Cerebellar nuclear complex (tissue), 1 donor: Measurements from ENCODE around the gene ACADSB.

ENCODE experiments used
- DNase-seq, 2 experiments: peaks; one replicate each; lab custom pipeline; 2025; lab: John Stamatoyannopoulos, UW

ACADSB gene

DNA sequence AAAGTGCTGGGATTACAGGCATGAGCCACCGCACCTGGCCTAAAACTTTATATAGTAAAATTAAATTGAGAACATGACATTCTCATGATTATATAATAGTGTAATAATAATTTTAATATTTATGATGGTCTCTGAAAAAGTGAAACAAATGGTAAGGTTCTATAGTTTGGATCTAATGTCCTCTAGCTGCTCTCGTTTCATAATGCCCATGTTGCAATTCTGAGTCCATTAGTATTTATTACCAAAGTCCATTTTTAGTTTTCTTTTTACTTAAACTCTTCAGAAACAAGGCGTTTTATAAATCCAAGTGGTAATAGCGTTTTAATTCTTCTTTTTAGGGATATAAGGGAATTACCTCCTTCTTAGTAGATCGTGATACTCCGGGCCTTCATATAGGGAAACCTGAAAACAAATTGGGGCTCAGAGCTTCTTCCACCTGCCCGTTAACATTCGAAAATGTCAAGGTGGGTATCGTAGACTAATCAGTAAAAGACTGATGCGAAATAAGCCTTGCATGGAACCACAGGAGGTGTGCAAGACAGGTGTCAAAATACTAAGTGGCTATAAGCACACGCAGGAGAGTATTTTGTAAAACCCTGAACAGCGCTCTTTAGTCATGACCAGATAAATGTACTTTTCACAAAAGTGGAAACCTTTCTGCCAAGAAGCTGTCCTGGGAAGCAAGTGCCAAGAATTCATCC lies 34.1 kb downstream of the ACADSB start:
- no peak for DNase-seq

DNA sequence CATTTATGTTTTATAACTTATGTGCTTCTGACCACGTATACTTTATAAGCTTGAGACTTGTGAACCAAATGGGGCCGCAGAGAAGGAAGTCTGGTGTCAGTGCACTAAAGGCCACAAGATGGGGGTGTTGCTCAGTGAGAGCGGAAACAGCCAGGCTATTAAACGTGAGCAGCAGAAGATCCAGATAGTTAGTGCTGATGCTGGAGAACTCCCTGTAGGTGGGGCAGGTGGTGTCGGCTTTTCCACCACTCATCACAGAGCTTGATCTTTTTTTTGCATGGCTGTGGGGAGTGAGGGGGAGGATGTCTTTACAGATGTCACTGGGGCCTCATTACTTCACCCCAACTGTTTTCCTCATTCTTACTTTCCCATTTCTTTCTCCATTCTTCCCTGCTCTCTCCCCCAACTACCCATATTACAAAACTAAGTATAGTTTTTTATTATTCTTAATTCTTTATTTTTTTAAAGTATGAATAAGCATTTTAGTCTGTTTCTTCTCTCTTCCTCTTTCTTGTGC lies 34.7 kb downstream of the ACADSB start:
- no peak for DNase-seq

DNA sequence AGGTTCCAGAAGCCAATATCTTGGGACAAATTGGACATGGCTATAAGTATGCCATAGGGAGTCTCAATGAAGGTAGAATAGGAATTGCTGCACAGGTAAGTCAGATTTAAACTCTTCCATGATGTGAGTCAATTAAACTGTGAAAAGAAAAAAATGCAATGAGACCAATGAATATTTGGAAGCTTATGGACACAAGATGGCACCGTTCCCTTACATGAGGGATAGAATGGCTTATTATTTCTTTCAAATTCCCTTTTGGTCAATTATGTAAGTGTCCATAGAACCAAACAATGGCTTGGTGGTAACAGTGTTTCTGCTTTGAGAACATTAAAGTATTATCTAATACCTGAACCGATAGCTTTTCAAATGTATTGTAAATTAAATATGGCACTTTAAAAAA lies 35.6 kb downstream of the ACADSB start:
- DNase-seq = no peak

DNA sequence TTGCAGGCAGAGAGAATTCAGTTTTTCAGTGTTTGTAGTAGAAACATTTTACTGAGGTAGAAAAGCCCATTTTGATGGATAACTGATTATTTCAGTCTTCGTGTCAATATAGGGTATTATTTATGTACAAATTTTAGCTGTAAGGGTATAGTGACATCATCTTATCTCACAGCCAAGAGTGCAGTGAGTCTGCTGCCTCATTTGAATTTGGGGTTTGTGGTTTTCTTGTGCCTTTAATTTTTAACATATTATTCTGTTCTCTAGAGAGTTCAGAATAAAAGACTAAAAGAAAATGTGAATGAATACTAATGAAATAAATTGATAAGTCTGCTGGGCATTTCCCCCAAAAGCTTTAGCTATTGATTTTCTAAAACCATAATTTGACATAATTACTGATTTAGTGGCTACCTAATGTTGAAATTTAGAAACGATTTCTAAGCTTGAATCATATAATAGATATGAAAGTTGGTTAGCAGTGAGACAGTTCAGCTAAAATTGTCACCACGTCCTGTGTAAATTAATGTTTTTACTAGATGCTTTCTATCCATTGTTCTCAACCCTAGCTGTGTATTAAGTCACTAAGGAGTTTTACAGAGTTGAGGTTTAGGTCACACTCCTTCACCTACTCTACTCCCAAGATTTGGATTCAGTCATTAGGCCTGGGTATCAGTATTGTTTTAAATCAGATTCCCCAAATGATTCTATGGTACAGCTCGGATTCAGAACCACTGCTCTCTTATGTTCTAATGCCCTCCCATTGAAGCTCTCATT lies 37.3 kb downstream of the ACADSB start:
- DNase-seq = no peak

DNA sequence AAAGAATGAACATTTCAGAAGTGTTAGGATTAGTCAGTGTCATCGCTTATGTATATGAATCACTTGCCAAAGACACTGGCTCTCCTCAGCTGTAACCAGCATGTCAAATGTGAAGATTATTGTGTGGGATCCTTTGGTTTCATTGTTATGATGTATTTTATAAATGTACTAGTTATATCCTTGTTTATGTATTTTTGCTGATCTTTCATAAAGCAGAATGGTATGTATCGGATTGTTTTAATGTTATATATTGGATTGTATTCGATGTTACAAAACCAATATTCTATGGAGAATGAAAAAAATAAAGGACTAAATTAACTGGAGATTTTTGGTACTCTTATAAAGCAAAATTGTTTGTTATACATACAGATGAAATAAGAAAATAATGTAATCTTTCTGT lies 49.2 kb downstream of the ACADSB start:
- DNase-seq = no peak

DNA sequence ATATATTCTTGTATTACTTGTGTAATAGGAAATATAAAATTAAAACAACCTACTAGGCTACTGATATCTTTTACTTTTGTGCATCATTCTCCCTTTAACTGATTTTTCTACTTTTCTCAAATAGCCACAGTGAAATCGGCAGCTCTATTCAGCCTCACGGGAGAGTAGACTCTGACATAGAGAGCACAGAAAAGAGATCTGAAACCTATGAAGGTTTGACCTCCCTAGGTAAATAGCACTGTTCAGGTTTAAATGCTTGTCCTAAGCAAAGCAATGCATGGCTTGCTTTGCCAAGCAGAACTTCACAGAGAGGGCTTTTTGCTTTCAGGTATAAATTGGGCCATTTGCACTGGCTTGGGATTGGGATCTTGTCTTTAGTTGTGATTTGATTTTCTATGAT lies 53.1 kb downstream of the ACADSB start:
- DNase-seq = no peak

DNA sequence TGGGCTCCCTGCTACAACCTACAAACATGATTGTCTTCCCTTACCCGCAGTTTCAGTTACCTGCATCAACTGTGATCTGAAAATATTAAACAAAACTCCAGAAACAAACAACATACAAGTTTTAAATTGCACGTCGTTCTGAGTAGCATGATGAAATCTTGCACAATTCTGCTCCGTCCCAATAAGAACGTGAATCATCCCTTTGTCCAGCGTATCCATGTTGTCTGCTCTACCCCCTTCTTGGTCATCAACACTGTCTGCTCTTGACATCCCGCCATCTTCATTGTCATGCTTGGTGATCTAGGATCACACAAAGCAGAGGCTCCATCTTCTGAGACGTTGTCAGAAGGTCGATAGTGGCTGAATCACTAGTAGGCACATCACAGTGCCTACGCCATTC lies 53.9 kb downstream of the ACADSB start:
- no peak for DNase-seq

DNA sequence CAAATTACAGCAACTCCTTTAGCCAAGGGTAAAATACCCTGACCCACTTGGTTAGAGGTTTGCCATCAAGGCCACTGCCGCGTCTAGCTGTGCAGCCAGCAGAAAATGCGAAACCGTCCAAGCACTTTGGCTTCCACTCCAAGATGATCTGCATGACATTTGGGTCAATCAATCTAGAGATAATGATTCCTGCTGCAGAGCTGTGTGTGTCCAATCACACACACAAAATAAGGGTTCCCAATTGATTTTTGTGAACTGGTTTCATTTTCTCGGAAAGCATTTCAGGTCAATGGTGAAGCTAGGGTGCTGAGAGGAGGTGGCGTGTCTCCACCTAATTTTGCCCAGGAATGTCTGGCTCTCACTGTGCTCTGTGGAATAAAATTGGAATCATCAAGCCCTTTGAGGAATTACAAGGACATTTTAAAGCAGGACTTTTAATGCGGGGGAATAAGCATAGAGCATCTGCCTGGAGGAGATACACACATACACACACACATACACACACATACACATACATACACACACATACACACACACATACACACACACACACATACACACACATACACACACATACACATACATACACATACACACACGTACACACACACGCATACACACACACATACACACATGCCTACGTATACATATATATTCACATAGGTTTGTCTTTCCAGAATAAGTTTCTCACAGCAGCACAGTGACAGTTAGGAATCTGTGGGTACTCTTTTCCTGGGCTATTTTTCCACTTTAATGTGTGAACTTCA lies 59.5 kb downstream of the ACADSB start:
- no peak for DNase-seq

DNA sequence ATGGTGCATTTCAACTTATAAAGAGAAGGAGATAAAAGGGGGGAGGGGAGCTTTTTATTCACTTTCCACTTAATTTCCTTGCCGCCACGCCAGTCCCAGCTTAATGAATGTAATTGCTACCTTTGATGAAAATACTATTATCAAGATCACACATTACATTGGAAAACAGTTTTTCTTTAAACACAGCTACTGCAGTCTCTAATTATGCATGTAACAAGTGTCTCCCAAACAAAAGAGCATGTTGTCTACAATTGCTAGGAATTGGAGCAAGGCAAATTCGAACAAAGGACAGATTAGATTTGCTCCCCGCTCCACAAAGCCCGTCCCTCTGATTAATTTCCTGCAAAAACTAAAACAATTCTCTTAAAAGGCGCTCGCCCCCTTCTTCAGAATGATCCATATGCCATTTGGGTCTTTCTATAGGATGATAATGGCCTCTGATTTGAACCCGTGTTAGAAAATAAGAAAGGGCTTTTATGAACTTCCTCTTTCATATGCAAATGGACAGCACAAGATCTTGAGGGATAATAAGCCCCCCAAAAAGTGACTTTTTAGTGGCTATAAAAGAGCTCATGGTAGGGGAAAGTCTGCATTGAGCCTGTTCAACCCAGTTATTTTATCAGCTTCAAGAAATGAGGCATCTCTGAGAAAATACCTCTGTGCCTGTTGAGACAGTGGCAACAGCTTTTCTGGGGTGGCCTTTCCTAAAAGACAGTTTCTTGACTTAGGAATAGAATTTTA lies 60.6 kb downstream of the ACADSB start:
- no peak for DNase-seq

DNA sequence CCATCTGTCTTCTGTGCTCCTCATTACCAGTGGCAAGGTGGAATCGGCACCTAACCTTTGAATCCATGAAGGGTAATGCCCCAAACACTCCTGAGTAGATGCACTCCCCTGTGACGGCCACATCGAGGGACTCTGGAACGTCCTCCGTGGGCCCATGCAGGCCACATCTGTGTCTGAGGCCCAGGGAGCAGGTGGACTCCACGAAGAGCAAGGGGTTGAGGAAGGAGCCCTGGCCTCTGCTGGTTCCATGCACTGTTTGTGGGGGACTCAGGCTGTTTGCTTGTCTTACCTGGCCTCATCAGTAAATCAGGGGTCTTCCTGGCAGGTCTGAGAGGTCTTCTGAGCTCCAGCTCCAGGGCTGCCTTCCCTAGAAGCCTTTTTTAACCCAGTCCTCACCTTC lies 64.4 kb downstream of the ACADSB start:
- no peak for DNase-seq

DNA sequence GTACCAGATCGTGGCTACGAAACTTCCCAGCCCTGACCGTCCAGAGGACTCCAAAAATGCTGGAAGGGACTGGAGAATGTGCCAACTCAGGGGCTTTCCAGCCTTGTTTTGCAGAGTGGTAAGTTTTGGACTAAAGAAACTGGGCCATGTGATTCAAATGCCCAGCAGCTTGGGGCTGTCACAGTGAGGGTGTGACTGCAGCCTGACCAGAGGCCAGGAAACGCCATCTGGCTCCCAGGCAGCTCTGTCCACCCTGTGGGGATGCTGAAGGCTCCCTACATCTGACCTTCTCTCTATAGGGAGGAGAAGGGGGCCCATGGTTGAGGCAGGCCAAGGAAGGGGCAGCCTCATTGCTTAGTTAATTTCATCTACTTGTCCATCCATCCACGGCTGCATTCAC lies 65.4 kb downstream of the ACADSB start:
- DNase-seq = no peak

DNA sequence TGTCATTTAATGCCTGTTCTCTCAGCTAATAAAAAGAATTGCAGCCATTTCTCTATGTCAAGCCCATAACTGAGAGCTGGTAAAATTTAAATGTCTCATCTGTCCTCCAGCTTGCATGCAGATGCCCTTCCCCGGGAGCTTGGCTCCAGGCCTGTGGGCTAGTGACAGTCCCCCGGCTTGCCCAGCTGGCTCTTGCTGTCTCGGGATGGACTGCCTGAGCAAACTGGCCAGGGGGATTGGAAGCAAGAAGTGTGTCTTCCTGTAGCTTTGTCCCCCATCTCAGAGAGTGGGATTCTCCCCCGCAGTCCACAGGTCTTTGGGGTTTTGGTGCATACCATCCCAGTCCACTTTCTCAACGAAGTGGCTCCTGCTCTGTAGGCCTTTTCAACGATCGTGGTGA lies 73.1 kb downstream of the ACADSB start:
- DNase-seq = no peak

DNA sequence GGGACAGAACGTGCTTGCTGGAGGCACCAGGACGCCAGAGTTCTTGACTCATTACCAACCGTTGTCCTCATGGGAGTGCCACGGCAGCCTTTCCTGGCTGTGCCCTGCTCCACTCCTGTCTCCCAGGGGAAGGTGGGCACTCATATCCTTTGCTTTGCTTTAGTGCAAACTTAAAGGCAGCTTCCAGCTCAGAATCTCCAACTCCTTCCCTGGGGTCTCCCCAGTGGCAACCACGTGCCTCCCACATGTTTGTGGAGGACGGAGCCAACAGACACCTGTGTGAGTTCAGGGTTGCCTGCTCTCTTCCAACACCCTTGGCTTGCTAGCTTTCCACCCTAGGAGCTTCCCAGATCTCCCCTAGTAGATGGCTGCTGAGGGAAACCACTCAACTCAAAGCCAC lies 75.0 kb downstream of the ACADSB start:
- DNase-seq = no peak

DNA sequence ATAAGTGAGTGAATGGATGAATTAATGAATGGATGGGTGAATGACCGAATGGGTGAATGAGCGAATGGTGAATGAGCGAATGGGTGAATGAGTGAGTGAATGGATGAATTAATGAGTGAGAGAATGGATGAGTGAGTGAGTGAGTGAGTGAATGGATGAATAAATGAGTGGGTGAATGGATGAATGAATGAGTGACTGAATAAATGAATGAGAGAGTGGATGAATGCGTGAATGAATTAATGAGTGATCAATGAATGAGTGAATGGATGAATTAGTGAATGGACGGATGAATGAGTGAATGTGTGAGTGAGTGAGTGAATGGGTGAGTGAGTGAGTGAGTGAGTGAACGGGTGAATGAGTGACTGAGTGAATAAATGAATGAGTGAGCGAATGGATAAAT lies 77.5 kb downstream of the ACADSB start:
- no peak for DNase-seq

DNA sequence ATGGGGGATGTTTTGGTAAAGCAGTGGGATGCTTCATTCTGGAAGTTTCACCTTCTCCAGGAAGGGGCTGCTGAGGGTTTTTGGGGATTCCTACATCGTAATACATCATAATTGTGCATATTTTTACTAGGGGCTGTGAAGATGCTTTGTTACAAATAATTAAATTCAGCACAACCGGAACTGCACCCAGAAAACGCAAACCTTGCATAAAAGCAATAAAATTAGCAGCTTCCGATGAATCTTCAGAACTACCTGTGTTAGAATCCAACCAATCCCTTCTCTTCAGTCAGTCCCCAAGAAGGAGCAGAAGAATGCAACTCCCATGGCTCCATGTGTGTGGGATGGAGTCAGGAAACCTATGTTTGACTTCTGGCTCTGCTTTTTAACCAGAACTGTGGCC lies 78.5 kb downstream of the ACADSB start:
- no peak for DNase-seq

DNA sequence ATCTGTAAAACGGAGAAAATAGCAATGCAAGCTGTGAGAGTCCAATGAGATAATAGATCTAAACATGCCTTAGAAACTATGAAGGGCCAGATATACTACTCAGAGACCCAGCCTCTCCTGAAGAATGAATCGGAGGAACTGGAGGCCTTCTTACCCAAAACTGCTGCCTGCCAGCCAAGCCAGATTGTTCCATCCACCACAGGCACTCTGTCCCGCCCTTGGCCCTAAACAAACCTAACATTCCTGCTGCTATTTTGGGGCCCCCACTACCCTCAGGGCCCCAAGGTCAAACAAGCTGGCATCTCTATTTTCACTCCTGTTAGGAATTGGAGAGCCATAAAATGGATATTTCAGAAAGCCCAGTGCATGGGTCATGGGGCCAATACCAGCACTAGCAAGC lies 79.0 kb downstream of the ACADSB start:
- no peak for DNase-seq

DNA sequence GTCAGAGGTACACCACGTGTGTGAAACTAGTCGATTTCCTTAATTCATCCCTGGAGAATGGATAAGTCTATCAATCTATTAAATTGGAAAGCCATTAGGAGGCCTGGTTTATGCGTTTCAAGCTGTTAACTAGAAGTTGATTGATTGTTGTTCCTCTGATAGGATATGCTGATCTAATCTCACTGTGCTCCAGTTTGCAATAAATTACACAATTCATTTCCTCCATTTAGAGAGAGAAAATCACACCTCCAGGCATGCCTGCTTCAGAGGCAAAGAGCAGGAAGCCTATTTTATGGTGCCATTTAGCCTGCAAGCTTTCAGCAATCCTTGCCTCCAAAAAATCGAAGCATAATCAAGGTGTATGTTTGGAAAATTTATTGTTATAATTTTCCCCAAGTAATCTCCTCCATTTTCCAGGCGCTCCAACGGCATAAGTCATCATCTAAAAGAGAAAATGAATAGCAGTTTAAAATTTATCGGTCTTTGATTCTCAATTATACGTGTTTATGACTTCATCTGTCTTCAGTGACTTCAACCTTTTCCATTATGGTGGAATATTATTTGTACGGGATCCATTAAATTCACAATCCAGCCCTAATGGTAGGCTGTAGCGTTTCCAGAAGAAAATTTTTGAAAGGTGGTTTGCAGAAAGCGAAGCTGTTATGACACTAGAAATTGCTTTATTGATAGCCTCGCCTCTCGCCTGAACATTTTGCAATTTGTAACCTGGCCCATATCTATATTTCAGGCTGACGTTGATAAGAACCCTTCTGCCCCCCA lies 84.0 kb downstream of the ACADSB start:
- no peak for DNase-seq

DNA sequence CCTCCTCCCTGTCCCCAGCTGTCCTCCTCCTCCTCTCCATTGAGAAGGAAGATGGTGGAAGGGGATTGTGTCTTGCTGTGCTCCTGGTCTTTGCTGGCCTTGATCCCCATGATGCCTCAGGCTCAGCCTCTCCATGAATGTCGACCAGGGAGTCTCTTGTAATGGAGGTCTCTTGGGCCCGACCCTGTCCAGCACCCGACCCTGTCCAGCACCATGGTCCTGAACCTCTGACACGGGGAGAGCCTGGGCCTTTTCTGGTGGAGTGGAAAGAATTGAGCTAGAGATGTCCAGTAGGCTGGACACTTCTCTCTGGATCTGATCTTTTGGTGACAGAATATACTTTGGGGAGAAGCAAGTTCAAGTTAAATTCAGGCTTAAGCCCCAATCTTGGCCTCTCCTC lies 84.7 kb downstream of the ACADSB start:
- no peak for DNase-seq

DNA sequence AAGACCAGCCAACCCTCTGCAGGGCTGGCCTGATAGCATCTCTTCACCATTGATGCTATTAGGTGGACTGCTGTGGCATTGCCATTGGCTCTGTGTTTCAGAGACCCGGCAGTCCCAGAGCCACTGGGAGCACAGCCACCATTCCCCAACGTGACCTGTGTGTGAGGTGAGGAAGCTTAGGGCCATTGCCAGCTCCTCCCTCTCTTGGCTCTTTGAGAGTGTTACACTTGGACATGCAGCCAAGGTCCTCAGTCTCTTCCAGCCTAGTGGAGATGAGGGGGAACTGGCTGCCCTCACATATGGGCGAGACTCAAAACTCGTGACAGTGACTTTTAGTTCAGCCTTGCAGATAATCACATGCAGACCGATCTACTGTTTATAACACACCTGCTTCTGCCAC lies 87.6 kb downstream of the ACADSB start:
- no peak for DNase-seq

DNA sequence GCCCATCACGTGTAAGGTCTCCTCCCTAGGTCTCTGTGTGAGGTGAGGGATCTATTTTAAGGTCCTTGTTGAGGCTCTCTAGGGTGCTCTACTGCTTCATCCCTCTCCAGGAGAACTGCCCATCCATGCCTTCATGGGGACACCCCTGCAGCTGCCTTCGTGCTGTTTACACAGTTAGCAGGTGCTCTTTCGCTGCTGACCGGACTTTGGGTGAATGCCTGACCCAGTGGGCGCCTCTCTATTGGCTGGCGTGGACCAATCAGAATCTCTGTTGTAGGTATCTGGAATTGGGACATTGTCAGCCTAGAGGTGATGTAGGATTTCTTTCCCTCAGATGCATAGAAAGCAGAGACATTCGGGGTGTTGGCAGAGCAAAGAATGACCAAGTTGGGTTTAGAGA lies 88.2 kb downstream of the ACADSB start:
- DNase-seq = no peak

DNA sequence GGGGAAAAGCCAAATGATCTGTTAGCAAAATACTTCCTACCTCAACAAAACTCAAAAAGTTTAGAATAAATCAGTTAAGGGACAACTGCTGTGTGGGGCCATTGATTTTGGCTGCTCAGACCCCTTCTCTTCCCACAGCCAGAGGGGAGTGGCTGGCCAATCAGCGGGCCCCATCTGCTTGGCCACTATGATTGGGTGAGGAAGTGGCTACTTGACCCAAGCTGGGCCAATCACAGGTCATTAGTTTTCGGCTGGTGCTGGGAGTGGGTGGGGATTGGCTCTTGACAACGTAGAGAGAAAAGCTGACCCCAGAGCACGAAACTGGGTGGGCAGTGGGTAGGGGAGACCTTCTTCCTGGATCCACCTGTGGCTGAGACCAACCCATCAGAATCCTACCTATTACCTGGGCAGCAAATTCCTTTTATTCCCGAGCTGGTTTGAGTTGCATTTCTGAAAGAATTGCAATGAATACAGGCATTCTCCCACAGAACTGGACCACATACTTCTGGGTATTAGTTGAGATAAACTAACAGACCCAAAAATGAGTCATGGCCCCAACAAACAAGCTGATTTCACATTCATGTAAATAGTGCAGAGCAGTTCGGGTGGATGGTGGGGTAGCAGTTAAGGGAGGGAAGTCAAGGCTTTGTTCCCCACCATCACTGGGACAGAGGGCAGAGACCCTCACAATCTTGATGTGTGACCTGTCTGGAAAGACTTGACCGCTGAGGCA lies 91.4 kb downstream of the ACADSB start:
- no peak for DNase-seq
